Measurements from ENCODE around the gene OR2AP1.
"Not testable (repeated sequence)": the region's sequence is repeated elsewhere in the genome, so short reads cannot be mapped to it uniquely, and the experiment has no call there.

The OR2AP1 gene

DNA sequence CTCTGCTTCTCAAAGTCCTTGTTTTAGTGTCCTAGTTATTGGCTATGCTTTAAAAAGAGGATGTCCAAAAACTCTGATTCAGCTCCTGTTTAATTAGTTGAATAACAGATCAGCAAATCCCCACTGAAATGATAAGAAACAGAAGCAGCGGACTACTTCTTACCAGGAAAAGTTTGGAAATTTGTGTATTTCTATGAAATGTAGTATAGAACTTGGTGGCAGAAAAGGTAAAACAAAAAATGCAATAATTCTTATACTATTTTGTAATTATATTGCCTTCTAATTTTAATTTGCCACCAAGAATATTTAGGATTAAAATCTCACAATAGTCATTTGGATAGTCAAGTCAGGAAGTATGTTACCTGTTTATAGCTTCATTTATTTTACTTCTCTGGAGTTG is at the start of gene OR2AP1:
OR2AP1 (plus strand) TSS at position 301 of the 400 bp plus-strand sequence. CDS start 1,947 bp downstream, outside the sequence.
- no peak for DNase-seq (ENCODE audit: low read depth in 1 of 2, low spot score in 1 of 2)

DNA sequence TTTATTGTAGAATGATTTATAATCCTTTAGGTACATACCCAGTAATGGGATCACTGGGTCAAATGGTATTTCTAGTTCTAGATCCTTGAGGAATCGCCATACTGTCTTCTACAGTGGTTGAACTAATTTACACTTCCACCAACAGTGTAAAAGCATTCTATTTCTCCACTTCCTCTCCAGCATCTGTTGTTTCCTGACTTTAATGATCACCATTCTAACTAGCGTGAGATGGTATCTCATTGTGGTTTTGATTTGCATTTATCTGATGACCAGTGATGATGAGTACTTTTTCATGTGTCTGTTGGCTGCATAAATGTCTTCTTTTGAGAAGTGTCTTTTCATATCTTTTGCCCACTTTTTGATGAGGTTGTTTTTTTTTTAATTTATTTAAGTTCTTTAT is 24.0 kb upstream of the OR2AP1 start:
- DNase-seq (ENCODE audit: low read depth in 1 of 2, low spot score in 1 of 2), result not testable (repeated sequence)

DNA sequence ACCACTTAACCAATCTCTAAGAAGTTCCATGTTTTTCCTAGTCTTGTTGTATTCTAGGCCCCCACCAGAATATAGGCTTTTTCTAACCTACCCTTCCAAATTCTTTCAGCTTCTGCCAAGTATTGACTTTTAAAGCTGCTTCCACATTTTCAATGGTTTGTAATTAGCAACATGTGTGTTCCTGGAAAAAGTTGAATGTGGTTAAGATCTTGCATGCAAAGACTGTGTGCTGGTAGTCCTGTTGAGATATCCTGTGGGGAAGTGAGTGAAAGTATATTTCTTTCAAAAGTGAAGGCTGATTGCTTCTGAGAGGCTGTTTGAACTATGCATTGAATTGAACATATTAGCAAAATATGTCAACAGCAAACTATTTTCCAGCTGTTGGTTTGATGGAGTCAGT is 23.5 kb upstream of the OR2AP1 start:
- no peak for DNase-seq (ENCODE audit: low read depth in 1 of 2, low spot score in 1 of 2)

DNA sequence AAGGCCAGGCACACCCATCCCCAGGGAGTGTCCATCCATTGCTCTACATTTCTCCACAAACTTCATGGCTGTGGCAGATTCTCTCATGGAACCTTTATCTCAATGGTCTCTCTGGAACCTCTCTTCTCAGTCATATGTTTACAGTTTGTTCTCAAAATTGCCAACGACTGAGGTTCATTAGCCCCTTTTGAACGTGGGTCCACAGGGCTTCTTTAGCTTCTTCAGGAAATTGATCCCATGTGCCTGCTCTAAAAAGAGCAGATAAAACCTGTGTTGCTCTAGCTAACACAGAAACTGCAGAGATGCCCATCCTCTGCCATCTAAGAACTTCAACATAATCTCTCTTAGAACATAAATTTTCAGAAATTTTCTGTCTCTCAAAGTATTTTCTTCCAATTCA is 23.0 kb upstream of the OR2AP1 start, which contains the start of gene OR6C4:
OR6C4 (plus strand) TSS at position 301 of the 400 bp plus-strand sequence. CDS start 1,625 bp downstream, outside the sequence.
- DNase-seq (ENCODE audit: low read depth in 1 of 2, low spot score in 1 of 2), result no peak

DNA sequence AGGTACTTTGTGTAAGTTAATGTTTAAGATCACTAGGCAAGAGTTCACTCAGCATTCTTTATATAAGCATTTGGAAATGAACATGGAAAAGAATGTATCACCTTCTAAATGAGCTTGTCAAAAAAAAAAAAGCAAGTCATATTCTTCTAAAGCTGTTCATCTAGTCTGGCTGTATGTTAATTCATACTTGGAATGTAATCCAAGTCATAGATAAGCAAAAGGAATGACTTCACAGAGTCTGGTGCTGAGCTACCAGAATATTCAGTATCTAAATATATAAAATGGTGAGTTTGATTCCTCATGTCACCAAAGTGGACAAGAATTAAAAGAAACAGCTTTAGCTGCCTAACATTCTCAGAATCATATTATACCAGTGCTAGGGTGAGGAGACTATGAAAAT is 18.0 kb upstream of the OR2AP1 start:
- DNase-seq (ENCODE audit: low read depth in 1 of 2, low spot score in 1 of 2), result no peak

DNA sequence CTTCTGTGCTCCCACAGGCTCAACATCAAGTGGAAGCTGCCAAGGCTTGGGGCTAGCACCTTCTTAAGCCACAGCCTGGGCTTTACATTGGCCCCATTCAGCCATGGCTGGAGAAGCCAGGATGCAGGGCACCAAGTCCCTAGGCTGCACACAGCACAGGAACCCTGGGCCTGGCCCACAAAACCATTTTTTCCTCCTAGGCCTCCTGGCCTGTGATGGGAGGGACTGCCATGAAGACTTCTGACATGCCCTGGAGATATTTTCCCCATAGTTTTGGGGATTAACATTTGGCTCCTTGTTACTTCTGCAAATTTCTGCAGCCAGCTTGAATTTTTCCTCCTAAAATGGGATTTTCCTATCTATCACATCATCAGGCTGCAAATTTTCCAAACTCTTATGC is 2.2 kb upstream of the OR2AP1 start:
- DNase-seq (ENCODE audit: low read depth in 1 of 2, low spot score in 1 of 2), result not testable (repeated sequence)

DNA sequence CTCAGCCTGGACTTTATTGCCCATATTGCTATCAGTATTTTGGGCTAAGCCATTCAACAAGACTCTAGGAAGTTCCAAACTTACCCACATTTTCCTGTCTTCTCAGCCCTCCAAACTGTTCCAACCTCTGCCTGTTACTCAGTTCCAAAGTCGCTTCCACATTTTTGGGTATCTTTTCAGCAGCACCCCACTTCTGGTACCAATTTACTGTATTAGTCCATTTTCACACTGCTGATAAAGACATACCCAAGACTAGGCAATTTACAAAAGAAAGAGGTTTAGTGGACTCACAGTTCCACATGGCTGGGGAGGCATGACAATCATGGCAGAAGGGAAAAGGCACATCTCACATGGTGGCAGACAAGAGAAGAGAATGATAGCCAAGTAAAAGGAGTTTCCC is 1.6 kb upstream of the OR2AP1 start:
- not testable (repeated sequence) for DNase-seq (ENCODE audit: low read depth in 1 of 2, low spot score in 1 of 2)

DNA sequence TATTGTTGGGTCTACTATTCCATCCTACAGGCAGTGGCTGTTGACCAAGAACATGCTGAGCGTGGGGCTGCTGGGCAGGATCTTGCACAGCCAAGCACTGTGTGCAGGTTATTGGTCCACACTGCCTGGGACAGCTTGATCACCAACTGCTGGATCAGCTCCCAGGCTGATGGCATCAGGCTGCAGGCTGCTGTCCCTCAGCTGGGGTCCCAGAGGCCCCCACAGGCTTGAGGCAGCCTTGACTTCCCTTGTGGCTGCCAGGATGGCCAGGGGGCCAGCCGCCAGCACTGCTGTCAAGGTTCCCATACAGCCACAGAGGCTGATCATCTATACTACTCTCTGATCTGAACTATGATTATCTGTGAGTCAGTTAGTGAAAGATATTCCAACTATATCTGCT is 9.8 kb downstream of the OR2AP1 start:
- no peak for DNase-seq (ENCODE audit: low read depth in 1 of 2, low spot score in 1 of 2)

DNA sequence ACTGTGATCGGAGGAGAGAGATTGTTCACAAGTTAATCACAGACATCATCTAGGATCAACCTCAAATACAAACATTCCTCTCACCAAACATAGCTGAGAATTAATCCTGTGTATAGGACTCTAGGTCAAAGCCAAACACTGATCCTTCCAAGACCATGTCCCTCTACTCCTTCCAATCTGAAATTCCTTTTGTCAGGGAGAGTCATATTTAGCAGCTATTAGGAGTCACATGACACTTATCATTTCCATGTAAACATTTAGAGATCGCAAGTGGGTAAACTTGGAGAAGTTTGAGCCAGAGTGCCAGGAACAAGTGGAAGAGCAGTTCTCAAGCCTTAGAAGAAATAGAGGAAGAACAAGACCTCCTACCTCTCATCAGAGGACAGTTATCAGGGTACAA is 13.5 kb downstream of the OR2AP1 start:
- DNase-seq (ENCODE audit: low read depth in 1 of 2, low spot score in 1 of 2), result no peak

DNA sequence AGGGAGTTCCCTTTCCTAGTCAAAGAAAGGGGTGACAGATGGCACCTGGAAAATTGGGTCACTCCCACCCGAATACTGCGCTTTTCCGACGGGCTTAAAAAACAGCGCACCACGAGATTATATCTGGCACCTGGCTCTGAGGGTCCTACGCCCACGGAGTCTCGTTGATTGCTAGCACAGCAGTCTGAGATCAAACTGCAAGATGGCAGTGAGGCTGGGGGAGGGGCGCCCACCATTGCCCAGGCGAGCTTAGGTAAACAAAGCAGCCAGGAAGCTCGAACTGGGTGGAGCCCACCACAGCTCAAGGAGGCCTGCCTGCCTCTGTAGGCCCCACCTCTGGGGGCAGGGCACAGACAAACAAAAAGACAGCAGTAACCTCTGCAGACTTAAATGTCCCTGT is 17.9 kb downstream of the OR2AP1 start:
- not testable (repeated sequence) for DNase-seq (ENCODE audit: low read depth in 1 of 2, low spot score in 1 of 2)

DNA sequence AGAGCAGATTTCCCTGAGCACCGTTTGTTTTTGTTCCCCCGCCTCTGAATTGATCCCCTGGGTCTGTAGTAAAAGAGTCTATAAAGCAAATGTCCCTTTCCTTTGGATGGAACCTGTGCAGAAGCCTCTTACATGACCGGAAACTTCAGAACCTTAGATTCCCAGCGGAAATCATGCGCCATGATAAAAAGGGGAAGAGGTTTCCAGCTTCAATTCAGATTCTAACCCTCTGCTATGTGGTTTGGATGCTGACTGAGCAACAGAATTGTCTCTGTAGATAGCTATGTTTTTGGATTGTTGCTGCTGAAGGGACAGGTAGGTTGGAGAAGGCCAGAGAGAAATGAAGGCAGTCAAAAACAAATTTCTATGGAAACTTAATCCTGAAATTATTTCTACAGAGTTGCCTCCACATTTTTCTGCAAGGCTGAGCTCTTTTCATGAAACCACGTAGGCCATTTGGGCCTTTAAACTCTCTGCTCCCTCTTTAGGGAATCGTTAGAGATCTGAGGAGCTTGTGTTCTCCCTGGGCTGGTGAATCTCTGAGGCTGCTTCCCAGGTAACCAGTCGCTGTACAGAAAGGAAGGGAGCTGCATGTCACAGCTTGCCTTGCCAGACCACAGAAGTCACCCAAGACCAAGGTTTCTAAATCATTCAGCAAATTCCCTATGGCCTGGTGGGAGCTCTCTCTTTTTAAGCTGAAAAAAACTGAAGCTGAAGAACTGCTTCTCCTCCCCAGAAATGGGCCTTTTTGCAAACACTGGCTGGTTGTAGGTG is 35.7 kb downstream of the OR2AP1 start:
- no peak for DNase-seq (ENCODE audit: low read depth in 1 of 2, low spot score in 1 of 2)

DNA sequence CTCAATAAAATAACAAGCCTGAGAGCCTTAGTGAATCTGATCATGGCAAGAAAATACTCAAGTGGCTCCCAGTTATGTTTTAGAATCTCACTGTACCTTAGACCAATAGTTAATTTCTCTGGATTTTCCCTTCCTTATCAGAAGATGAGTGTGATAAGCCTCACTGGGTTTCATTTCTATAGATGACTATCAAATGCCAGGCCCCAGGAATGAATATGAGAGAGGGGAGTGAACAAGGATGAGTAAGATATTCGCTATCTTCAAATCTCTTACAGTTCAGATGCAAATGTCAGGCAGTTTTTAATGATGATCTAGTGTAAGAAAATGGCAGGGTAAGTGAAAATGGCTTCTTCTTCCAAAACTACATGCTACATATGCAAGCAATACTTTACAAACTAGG is 38.3 kb downstream of the OR2AP1 start:
- DNase-seq (ENCODE audit: low read depth in 1 of 2, low spot score in 1 of 2), result no peak

DNA sequence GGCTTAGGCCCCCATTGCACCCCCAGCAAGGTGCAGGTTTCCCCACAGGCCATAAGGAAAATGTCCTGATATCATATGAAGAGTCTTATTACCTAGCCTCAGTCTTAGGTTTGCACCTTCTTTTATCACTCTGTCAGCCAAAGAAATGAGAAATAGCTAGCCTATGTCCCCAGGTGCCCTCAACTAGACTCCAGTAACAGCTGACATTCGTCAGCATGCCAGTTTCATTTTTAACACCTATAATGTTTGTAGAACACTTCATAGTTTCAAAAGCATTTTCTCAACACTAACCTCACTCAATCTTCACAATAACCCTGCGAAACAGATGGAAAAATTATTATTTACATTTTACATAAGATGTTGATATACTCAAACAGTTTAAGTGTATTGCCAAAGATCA is 40.4 kb downstream of the OR2AP1 start:
- DNase-seq (ENCODE audit: low read depth in 1 of 2, low spot score in 1 of 2), result no peak

DNA sequence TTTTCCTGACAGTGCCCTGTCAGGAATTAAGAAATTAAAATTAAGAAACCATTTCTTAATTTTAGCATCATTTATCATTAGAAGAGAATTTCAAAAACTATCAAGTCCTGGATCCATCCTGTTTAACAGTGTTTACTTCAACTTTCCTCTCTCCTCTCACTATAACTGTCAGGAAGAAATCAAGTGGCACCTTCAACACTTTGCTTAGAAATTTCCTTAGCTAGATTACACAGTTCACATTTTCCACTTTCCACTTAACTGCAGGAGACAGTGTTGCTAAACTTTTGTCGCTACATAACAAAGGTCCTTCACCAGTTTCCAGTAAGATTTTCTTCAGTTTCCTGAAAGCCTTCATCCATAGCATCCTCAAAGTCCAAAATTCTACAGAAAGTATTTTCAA is 42.5 kb downstream of the OR2AP1 start:
- DNase-seq (ENCODE audit: low read depth in 1 of 2, low spot score in 1 of 2), result no peak

DNA sequence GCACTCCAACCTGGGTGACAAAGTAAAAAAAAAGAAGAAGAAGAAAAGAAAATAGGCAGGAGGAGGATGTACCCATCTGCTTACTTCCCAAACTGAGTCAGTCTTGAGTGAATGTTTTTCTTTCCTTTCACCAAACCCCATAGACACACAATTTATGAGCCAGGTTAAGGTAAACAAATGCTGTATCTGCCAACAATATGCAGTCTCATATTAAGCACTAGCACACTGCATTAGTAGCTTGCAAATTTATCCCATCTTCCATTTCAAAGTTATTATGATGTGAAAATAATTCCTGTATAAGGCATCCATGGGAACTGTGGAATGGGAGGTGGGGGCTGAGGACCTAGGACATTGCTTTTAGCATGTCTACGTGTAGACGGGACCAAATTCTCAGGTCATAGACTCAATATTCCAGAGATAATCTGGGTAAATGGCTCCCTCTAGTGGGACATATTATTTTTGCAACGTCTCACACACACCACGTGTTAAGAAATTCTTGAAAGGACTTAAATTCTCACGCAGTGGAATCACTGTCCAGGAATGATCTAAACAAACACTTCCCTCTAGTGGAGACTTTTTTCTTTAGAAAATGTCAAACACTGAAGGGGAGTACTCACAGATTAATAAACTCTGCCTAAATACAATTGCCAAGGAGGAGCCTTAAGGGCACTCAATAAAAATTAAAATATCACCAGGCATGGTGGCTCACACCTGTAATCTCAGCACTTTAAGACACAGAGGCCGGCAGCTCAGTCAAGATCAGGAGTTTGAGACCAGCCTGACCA is 47.3 kb downstream of the OR2AP1 start:
- no peak for DNase-seq (ENCODE audit: low read depth in 1 of 2, low spot score in 1 of 2)

DNA sequence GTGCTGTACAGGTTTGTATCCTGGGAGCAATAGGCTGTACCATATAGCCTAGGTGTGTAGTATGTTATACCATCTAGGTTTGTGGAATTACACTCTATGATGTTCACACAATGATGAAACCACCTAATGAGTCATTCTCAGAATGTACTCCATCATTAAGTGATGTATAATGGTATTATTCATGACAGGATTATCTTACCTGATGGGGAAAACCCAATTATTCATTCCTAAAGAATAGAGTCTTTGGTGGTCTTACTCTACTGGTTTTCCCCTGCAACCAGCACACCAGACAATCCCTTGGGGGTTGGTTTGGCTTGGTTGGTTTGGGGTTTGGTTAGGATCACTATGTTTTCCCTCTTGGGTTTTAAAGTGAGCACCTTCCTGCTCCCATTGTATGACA is 51.8 kb downstream of the OR2AP1 start:
- DNase-seq (ENCODE audit: low read depth in 1 of 2, low spot score in 1 of 2), result no peak

Measured in stimulated activated CD4-positive, alpha-beta T cell treated with anti-CD3 and anti-CD28 coated beads, Interleukin-15, amount 100 ng/mL, for 1 hour (primary cell).